Measurements from ENCODE around the gene CACNA1D.

- TF ChIP-seq POLR2AphosphoS5 (IDR thresholded peaks at IDR 0.05; ENCODE audit: low read depth, low read length) (no peak), TAF1 (IDR thresholded peaks at IDR 0.05; ENCODE audit: borderline replicate concordance, low read depth, low read length) (no peak), POLR2A (IDR thresholded peaks at IDR 0.05; ENCODE audit: low read depth, low read length) (no peak)
Observed at GRCh38 chr3:53709860-53710674, 215.7 kb downstream of the CACNA1D start.

Measured in GM12892 (cell line).